GM19463 (cell line): ENCODE results near the gene CCDC13.

Source experiments
- ATAC-seq: cut with Tn5 transposase; IDR thresholded peaks from one replicate; pipeline ENCODE4 v1.9.1; 2021; ENCODE audit warnings: mild to moderate bottlenecking, moderate library complexity; ENCODE audit not compliant: unreplicated experiment

The CCDC13 gene

DNA sequence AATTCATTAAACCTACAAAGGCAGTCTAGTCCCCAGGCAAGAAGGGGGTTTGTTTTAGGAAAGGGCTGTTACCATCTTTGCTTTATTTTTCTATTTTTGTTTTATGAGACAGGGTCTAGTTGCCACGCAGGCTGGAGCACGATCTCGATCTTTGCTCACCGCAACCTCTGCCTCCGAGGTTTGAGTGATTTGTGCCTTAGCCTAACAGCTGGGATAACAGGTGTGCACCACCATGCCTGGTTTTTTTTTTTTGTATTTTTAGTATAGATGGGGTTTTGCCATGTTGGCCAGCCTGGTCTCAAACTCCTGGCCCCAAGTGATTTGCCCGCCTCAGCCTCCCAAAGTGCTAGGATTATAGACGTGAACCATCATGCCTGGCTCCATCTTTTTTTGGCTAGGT, 26.3 kb upstream of the CCDC13 start:
- no peak for ATAC-seq

DNA sequence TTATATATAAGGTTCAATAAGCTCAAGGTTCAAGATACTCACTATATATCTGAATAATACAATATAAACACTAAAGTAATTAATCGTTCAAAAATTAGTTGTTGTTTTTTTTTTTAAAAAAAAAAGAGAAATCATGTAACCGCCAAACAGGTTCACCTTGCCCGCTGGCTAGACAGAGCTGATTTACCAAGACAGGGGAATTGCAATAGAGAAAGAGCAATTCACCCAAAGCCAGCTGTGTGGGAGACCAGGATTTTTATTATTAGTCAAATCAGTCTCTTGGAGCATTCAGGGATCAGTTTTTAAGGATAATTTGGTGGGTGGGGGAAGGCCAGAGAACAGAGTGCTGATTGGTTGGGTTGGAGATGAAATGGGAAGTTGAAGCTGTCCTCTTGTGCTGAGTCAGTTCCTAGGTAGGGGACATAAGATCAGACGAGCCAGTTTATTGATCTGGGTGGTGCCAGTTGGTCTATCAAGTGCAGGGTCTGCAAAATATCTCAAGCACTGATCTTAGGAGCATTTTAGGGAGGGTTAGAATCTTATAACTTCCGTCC, 23.4 kb upstream of the CCDC13 start:
- ATAC-seq: no peak

DNA sequence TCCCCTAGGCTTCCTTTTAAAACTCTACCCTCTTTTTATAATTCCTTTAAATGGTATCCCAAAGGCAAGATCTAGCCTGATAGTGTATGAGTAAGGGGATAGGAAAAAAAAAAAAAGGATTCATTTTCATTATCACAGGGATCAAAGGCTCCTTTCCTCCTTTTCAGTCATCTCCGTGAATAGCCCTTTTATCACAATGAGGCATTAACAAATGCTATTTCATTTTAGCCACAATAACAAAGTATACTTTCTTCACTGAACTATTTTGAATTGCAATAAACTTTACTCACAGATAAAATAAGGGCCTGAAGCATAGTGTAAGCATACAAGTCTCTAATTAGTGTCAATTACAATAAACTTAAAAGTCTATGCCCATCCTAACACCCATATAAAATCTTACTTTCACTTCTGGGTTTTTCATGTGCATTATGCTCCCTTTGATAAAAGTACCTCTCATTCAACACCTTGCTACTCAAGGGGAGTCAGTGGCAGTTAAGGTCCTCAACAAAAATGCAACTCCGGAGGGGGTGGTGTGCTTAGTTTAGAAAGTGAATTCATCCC, 22.6 kb upstream of the CCDC13 start:
- ATAC-seq: no peak

DNA sequence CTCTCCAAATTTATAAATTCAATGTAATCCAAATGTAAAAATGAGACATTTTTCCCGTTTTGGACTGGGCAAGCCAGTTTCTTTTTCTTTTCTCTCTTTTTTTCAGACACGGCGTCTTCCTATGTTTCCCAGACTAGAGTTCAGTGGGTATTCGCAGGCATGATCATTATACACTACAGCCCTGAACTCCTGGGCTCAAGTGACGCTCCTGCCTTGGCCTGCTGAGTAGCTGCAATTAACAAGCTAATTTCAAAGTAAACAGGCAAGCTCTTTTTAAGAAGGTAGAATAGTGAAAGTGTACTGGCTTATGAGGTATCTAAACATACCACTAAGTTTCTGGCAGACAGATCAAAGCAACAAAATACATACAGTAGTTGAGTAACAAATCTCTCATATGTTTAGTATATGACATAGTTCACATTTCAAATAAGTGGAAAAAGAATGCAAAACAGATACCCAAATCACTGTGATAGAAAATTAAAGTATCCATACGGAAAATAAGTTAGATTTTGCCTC, 17.7 kb upstream of the CCDC13 start:
- ATAC-seq: no peak

DNA sequence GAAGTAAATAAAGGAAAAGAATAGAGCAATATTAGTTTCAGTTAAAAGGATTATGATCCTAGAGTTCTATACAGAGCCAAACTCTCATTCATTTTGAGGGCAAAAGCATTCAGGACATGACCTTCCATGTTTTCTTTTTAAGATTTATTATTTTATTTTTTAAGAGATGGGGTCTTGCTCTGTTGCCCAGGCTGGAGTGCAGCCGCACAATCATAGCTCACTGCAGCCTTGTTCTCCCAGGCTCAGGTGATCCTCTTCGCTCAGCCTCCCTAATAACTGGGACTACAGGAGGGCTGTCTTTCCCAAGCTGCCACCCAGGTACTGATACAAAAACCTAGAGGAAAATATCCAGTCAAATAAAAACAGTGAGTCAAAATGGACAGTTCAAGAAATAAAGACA, 13.6 kb upstream of the CCDC13 start:
- ATAC-seq: no peak

DNA sequence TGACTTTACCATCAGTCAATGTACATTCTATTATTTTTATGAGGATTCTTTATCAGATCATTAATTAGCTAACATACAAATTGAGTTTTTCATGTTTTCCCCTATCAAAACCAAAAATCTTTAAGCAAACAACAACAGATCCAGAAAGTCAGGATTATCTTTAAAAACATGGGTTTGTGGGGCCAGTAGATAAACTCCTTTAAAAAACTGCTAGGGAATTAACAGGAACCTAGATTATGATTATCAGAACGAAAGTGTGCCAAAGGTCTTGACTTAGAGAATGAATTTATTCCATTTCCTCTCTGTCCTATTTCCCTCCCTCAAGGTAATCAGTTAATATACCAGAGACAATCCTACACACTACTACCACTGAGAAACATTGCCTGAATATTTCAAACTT, 13.2 kb upstream of the CCDC13 start:
- ATAC-seq: no peak

DNA sequence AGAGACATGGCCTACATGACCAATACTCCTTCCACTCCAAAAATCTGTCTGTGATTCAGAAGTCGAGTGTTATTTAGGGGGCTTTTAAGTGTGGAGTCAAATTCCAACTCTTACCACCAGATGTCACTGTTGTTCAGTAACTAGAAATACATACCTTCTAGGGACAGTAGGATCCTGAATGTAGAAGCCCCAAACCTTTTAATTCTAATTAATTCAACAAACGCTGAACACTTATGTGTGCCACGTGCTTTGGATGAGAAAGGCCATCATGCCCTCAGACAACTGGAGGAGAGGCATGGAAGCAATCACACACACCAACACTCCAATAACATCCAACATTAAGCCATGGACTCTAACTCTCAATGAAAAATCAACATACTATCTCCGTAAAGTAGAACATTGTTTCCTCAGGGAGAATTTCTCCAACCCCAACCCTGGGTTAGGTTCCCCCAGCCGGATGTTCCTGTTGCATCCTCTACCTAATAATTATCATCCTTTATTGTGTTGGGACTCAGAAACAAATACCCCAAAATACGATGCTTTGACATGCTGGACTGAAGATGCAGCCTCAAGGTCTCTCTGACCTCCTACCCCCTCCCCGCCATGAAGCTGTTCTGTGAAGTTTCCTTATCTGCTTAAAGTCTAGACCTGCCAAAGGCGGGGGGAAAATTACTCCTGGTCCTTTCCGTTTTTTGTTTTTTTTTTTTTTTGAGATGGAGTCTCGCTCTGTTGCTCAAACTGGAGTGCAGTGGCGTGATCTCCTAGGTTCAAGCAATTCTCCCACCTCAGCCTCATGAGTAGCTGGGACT, 8.0 kb upstream of the CCDC13 start:
- no peak for ATAC-seq

DNA sequence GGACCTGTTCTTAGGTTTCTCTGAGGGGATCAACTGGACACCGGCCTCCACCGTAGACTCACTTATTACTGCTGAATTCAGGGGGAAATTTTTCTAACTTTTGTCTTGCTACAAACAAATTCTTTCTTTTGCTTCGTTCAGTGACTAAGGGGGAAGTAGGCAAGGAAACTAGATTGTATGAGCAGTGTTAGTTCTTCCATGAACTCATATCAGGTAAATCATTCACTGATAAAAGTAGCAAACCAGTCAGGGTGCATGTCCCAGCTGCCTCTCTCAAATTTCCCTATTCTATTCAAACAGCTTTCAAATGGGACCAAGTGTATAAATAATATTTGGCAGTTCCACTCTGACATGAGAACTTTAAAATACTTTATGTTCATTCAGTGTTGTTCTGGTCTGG, 7.3 kb upstream of the CCDC13 start:
- ATAC-seq: no peak

DNA sequence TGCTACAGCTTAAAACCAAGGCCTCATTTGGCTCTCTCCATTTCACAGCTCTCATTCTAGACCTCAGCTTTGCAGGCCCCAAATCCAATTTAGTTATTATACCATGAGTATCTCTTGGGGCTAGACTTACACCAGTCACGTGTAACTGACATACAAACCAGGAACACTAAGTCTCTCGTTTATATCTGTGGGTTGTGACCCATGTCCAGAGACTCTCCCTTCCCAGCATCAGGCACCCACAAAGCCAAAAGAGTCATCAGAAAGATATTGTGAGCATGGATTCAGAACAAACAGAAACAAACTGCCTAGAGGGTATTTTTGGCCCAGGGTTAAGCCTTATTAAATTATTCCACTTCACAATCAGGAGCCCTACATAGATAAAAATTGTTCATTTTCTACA, 5.6 kb upstream of the CCDC13 start:
- ATAC-seq: no peak

DNA sequence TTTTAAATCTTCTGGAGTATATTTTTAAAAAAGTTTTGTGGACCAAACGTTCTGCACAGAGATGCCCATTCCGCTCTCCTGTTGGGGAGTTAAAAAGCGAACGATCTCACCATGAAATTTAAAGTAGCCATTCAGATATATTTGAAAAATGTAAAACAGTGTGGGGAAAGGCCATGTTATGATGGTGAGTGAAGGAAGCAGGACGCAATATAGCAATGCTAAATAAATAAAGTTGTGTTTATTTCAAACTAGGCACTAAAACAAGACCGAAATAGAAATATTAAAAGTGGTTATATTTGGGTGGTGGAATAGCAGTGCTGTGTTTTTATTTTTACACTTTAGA, 327 bp upstream of the CCDC13 start:
- ATAC-seq: peak; percentile 6

DNA sequence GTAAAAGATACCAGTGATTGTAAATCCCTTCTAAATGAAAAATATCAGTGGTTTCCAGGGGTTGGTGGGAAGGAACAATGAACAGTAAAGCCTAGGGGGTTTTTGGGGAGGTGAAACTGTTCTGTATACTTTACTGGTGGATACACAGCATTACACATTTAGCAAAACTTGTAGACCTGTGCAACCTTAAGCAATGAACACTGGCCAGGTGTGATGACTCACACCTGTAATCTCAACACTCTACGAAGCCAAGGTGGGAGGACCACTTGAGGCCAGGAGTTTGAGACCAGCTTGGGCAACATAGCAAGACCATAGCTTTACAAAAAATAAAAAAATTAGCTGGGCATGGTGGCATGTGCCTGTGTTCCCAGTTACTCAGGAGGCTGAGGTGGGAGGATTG, 1.8 kb downstream of the CCDC13 start:
- ATAC-seq: no peak

DNA sequence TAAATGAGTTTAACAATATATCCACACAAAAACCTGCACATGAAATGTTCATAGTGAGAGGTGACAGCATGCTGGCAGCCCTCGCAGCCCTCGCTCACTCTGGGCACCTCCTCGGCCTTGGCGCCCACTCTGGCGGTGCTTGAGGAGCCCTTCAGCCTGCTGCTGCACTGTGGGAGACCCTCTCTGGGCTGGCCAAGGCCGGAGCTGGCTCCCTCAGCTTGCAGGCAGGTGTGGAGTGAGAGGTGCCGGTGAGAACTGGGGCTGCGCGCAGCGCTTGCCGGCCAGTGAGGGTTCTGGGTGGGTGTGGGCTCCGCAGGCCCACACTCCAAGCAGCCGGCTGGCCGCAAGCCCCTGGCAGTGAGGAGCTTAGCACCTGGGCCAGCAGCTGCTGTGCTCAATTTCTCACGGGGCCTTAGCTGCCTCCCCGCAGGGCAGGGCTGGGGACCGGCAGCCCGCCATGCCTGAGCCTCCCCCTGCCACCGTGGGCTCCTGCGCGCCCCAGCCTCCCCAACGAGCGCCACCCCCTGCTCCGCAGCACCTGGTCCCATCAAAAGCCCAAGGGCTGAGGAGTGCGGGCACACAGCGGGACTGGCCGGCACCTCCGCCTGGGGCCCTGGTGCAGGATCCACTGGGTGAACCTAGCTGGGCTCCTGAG, 3.4 kb downstream of the CCDC13 start:
- no peak for ATAC-seq

DNA sequence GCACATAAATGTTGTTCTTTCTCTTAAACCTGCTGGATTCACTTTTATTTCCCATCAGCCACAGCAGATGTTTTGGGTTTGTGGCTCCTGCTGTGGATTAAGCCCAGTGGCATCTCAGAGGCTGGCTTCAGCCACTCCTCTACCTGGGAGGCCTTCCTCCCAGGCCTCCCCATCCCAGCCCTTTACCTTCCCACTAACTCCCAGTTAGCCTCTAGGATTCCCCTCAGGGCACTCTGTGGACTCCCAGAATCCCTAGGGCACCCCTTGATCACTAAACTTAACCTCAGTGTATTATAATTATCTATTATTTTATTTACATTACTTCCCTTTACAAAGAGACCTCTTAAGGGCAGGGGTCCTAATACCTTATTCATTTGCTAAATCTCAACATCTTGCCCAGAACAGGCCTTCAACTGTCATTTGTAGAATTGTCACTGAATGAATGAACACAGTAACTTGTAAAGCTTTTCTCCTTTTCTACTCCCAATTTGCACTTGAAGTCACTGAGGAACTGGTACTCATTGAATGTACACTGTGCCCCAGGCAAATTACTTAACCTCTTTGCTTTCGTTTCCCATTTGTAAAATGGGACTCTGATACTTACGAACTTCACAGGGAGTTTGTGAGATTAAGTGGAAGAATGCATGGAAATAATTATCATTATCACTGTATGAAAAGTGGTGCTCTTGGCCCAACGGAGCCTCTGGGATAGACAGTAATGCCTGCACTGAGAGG, 8.3 kb downstream of the CCDC13 start:
- no peak for ATAC-seq

DNA sequence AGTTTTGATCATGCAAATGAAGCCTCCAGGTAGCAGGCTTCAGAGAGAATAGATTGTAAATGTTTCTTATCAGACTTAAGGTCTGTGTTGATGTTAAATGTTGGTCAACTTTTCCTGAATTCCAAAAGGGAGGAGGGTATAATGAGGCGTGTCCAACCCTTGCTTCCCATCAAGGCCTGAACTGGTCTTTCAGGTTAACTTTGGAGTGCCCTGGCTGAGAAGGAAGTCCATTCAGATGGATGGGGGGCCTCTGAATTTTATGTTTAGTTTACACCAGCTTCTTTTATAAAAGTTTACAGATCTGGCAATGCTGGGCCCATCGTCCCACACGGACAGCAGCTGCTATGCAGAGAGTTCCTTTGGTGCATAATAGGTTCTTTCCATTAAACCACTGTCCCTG, 8.9 kb downstream of the CCDC13 start:
- no peak for ATAC-seq

DNA sequence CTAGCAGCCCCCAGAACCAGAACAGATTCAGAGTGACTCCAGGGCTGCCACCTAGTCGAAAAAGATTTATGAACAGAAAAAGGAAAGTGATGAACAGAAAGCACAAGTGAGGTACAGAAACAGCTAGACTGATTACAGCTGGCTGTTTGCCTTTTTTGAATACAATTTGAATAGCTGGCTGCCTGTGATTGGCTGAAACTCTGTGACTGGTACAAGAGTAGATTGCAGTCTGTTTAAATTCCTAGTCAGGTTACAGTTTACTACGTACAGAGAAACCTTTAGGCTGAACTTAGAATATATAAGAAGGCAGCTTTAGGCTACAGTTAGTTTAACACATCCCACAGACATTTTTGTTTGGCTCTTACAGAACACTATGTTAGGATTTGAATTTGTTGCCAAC, 10.0 kb downstream of the CCDC13 start:
- peak; percentile 41 for ATAC-seq

DNA sequence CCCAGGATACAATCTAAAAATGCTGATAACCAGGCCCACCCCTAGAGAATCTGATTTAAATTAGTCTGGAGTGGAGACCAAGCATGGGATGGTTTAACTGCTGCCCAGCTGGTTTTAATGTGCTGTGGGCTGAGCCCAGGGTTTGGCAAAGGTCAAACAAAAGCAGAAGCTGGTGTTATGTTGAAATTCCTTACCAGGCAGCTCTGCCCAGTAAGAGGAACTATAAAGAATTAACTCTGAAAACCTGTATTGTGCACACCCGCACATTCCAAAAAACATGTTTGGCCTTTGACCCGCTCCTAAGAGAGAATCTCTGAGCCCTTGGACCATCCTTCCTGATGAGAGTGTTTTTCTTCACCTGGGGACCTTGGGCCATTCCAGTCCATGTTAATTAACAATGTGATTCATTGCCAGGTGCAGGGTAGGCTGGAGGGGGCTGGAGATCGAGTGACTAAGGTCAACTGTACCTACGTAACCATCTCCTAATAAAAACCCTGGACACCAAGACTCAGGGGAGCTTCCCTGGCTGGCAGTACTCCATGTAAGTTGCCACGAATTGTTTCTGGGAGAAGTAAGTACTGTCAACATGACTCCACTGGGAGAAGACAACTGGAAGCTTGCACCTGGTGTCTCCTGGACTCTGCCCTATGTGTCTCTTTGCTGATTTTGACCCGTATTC, 10.9 kb downstream of the CCDC13 start:
- ATAC-seq: no peak

DNA sequence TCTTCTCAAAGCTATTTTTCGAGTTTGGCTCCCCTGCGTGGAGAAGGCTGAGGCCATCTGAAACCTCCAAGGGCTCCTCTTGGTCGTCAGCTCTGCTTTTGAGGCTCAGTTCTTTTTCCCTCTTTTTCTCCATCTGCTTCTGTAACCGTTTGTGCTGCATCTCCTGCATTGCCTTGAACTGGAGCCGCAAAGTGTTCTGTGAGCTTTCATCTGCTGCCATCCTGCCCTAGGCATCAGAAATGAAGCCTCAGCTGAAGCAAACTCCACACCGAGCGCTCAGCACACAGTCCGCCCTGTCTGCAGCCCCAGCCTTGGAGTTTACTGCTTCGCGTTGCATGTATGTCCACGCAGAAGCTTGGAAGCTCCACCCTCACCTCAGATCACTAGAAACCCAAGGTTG, 14.9 kb downstream of the CCDC13 start:
- ATAC-seq: no peak

DNA sequence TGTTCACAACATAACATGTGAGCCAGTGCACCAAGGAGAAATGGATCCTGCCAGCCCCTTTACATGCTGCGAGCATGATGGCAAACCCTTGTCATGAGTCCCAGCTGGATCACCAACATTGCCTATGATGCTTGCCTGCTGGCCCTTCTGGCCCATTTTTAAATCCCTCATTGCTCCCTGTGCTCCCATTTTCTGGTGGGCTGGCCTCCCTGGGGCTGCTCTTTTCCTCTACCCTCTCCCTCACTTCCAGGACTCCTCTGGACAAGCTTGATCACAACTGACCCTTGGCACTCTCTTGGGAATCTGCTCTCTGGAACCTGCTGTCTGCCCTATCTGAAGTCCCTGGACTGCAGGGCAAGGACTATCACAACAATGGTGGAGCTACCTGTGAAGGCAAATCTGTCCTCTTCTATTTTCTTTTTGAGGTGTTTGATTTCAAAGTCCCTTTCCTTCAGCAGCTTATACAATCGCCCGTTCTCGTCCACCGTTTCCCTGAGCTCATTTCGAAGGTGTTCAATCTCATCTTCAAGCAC, 16.3 kb downstream of the CCDC13 start:
- no peak for ATAC-seq

DNA sequence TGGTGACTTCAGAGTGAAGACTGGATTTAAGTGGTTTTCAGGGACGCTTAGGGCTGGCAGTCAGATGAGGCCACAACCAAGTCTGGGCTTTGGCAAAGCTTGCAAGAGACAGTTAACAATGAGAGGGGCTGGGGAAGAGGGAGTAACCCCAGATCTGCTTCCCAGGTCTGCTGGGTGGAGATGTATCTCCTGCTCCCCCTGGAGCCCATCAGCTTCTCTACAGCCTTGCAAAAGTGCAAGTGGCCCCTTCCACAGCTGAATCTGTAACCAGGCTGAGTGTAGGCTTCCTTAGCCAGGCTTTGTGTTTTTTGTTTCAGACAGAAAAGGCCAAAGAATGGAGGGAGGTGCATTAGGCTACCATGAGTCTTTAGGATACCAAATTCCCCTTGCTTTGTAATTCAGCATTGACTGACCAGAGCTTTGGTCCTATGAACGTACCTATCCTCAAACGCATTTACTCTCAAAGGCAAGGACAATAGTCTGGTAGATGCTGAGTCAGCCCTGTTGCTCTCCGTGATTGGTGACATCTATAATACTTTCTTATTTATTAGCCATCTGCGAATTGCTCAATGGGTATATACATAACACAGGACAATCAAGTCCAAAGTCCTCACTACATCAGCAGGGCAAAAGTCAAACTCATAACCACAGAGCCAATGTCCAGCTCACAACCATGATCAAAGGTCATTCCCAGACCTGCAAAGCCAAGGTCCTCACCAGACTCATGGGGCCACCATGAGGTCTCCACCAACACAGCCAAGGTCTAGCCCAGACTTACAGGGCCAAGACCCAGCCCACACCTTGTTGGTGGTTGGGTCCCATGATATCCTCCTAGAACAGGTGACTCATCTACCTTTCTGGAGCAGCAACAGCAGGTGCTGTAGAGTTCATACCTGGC, 17.1 kb downstream of the CCDC13 start:
- no peak for ATAC-seq
